Activated CD4-positive, alpha-beta memory T cell treated with anti-CD3 and anti-CD28 coated beads for 36 hours (primary cell): ENCODE results near the gene ZDHHC11B. TPM values are rescaled to one million over a fixed set of nuclear protein-coding genes. Genes with fewer than 3 reads are reported as not detected.

Experiments
- CTCF ChIA-PET: fragments of 350-600 bp; sonication (Branson Sonifier 250); formaldehyde crosslinking; loops from one replicate; lab custom pipeline; 2021; ENCODE audit warnings: antibody characterized with exemption, inconsistent platforms; lab: Charles Lee
- POLR2A ChIA-PET: fragments of 350-600 bp; sonication (Branson Sonifier 250); formaldehyde crosslinking; loops from one replicate; lab custom pipeline; 2021; ENCODE audit warnings: antibody characterized with exemption; lab: Charles Lee
- DNase-seq: peaks from one replicate; pipeline ENCODE4 v3.0.0-alpha.2; 2020
- H3K27ac Mint-ChIP-seq: one replicate; pipeline ENCODE4 v1.8.0; 2021; ENCODE audit warnings: mixed read lengths
- H3K27me3 Mint-ChIP-seq: one replicate; pipeline ENCODE4 v1.8.0; 2021; ENCODE audit warnings: mixed read lengths
- H3K36me3 Mint-ChIP-seq: one replicate; pipeline ENCODE4 v1.8.0; 2021; ENCODE audit warnings: mixed read lengths
- H3K4me1 Mint-ChIP-seq: one replicate; pipeline ENCODE4 v1.8.0; 2021; ENCODE audit warnings: low read depth, mixed read lengths
- H3K4me3 Mint-ChIP-seq: one replicate; pipeline ENCODE4 v1.8.0; 2021; ENCODE audit warnings: mild to moderate bottlenecking, mixed read lengths
- H3K9me3 Mint-ChIP-seq: one replicate; pipeline ENCODE4 v1.8.0; 2021; ENCODE audit warnings: mixed read lengths
- intact Hi-C: fragments of 100-400 bp; cut with micrococcal nuclease; formaldehyde crosslinking; loops from one replicate; pipeline ENCODE4 v1.15.1; 2023
- total RNA-seq, 2 experiments: library from RNA; stranded (reverse); gene quantifications; one replicate each; pipeline ENCODE4 v1.2.3, GENCODE V29; 2021

The ZDHHC11B gene
- total RNA-seq, 2 experiments from 2014 or later = 0.34 to 0.67 TPM

- Mint-ChIP-seq H3K9me3 (no peaks in the 10 kb centered on the region), H3K4me1 (no peaks in the 10 kb centered on the region), H3K27me3 (no peaks in the 10 kb centered on the region), H3K4me3 (no peak overlapping the region), H3K36me3 (peaks cover 15% of the 10 kb centered on the region), H3K27ac (no peak overlapping the region)
- CTCF ChIA-PET = no interaction called here
- POLR2A ChIA-PET = no interaction called here
- DNase-seq = no peak
- intact Hi-C loops = no loop called here
These were observed 119.6 kb downstream of the ZDHHC11B start for GRCh38 chr5:664994-665360.

DNA sequence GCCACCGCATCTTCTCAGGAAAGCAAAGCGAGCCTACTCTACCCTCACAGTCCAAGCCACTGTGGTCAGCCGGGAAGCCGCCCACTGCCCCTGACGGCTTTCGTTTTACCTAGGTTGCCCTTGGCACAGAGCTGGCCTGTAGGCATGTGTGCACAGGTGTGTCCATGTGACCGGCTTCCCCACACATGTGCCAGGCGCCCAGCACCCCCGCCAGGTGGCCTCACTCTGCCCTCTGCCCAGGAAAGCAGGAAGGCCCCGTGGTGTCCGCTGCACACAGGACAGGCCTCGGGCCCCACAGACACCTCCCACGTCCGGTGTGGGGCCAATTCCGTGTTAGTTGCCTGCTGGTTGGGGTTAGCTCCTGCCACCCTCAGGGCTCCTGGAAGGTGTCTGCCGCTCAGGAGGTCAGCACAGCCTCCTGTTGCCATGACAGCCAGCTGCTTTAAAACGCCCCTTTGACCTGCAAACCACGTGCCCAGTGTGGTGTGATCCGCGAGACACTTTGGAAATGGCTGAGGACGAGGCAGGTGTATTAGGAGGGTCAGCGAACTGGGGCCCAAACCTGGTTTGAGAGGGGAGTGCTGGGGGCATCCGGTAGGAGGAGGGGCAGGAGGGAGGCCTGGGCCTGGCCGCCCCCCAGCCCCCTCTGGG, 120.1 kb downstream of the ZDHHC11B start:
- no peaks in the 10 kb centered on the region for H3K9me3 Mint-ChIP-seq
- CTCF ChIA-PET = no interaction called here
- DNase-seq = no peak
- no peaks in the 10 kb centered on the region for H3K27me3 Mint-ChIP-seq
- no peak overlapping the region for H3K27ac Mint-ChIP-seq
- POLR2A ChIA-PET = no interaction called here
- no peak overlapping the region for H3K4me3 Mint-ChIP-seq
- peaks cover 18% of the 10 kb centered on the region for H3K36me3 Mint-ChIP-seq
- intact Hi-C loops = no loop called here
- H3K4me1 Mint-ChIP-seq = no peaks in the 10 kb centered on the region

- H3K9me3 Mint-ChIP-seq = no peaks in the 10 kb centered on the region
- no peak overlapping the region for H3K27ac Mint-ChIP-seq
- ChIA-PET POLR2A (no interaction called here), CTCF (no interaction called here)
- DNase-seq = no peak
- no peaks in the 10 kb centered on the region for H3K27me3 Mint-ChIP-seq
- no peak overlapping the region for H3K4me3 Mint-ChIP-seq
- peaks cover 23% of the 10 kb centered on the region for H3K36me3 Mint-ChIP-seq
- H3K4me1 Mint-ChIP-seq = no peaks in the 10 kb centered on the region
- intact Hi-C loops = no loop called here
These were observed 120.8 kb downstream of the ZDHHC11B start for GRCh38 chr5:663436-664342.

DNA sequence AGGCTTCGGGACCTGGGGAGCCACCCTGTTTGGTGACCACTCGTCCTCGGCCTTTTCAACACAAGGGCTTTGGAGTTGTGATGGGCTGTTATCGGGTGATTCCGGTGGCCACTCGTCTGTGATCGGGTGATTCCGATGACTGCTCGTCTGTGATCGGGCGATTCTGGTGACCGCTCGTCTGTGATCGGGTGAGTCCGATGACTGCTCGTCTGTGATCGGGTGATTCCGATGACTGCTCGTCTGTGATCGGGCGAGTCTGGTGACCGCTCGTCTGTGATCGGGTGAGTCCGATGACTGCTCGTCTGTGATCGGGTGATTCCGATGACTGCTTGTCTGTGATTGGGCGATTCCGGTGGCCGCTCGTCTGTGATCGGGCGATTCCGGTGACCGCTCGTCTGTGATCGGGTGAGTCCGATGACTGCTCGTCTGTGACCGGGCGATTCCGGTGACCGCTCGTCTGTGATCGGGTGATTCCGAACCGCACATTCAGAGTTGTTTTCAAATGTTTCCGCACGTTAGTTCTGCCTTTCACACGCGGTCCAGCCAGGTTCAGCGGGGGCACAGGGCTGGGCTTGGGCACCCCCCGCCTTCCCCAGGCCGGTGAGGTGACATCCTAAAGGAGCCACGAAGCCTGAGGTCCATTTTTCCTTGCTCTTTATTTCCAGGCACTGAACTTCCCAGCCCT, 121.6 kb downstream of the ZDHHC11B start:
- Mint-ChIP-seq H3K27me3 (no peaks in the 10 kb centered on the region), H3K4me1 (no peaks in the 10 kb centered on the region), H3K4me3 (no peak overlapping the region), H3K9me3 (no peaks in the 10 kb centered on the region), H3K27ac (no peak overlapping the region), H3K36me3 (peaks cover 27% of the 10 kb centered on the region)
- no peak for DNase-seq
- POLR2A ChIA-PET = no interaction called here
- CTCF ChIA-PET = no interaction called here
- intact Hi-C loops = no loop called here

DNA sequence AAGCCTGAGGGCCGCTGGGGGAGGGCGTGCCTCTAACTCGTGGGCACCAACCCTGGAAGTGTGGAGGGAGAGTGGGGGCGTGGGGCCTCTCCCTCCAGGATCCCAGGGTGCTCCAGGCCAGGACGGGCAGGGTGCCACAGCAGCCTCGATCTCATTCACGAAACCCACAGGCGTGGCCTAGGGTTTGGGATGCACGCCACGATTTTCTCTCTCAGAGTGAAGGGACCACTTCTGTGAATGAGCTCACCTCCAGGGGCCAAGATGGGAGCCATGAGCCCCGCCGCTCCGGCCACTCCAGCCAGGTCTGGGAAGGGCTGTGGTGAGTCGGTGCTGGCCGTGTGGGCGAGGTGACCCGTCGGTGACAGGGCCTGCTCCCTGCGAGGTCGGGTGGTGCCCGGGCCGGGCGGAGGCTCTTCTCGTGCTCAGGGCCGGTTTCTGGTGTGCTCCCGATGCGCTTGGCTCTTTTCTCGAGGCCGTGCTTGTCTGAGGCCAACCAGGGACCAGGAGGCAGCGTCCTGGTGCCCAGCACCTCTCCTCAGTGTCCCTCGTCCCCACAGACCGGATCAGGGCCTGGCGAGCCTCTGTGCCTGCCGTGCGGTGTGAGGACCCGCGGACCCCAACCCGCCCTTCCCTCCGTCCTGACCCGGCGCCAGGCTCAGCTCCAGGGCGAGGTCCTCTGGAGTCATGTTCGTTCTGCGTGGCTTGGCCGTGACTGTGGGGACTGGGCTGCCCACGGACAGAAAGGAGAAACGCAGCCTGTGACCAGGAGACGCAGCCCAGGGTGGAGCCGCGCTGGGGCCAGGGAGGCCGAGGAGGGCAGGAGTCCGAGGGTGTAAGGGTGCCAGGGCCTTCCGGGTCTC, 122.4 kb downstream of the ZDHHC11B start:
- no peak overlapping the region for H3K27ac Mint-ChIP-seq
- H3K27me3 Mint-ChIP-seq = no peaks in the 10 kb centered on the region
- ChIA-PET POLR2A (no interaction called here), CTCF (no interaction called here)
- no peaks in the 10 kb centered on the region for H3K9me3 Mint-ChIP-seq
- H3K4me3 Mint-ChIP-seq = no peak overlapping the region
- no peaks in the 10 kb centered on the region for H3K4me1 Mint-ChIP-seq
- no peak for DNase-seq
- H3K36me3 Mint-ChIP-seq = peaks cover 29% of the 10 kb centered on the region
- intact Hi-C loops = no loop called here

GRCh38 chr5:660491-661030, 124.0 kb downstream of the ZDHHC11B start:
- ChIA-PET CTCF (no interaction called here), POLR2A (no interaction called here)
- H3K27me3 Mint-ChIP-seq = no peaks in the 10 kb centered on the region
- H3K4me1 Mint-ChIP-seq = no peaks in the 10 kb centered on the region
- no peak overlapping the region for H3K4me3 Mint-ChIP-seq
- DNase-seq = no peak
- H3K36me3 Mint-ChIP-seq = peaks cover 40% of the 10 kb centered on the region
- H3K27ac Mint-ChIP-seq = no peak overlapping the region
- intact Hi-C loops = no loop called here
- H3K9me3 Mint-ChIP-seq = no peaks in the 10 kb centered on the region

Other genes with a start within 250 kb of the ZDHHC11B start
- 10 to 100 TPM; 21.6 to 22.5 TPM for gene CEP72, start 172.4 kb downstream of the ZDHHC11B start, total RNA-seq
- gene TPPP, start 91.4 kb downstream of the ZDHHC11B start, total RNA-seq = under 1 TPM; 0.53 to 0.55 TPM
- gene ZDHHC11, start 66.3 kb upstream of the ZDHHC11B start, total RNA-seq = 1 to 10 TPM; 6.2 to 7.9 TPM
- gene BRD9, start 108.1 kb upstream of the ZDHHC11B start, total RNA-seq = 10 to 100 TPM; 43.1 to 50.7 TPM
- 10 to 100 TPM; 32.4 to 33.9 TPM for gene TRIP13, start 108.2 kb upstream of the ZDHHC11B start, total RNA-seq
- gene NKD2, start 224.1 kb upstream of the ZDHHC11B start, total RNA-seq = 1 to 10 TPM in 1 of 2 experiments, under 1 TPM in 1; 0.41 to 1.1 TPM